Liver (tissue), 9 donors: Measurements from ENCODE around the gene ASGR2. TPM values are rescaled to one million over a fixed set of nuclear protein-coding genes. Genes with fewer than 3 reads are reported as not detected.

ENCODE experiments used
- DNase-seq: peaks from one replicate; pipeline ENCODE4 v3.0.0-alpha.2; 2017; ENCODE audit warnings: low spot score
- H3K27ac ChIP-seq, 2 donors: one replicate each; pipeline ENCODE4 v1.7.0; 2013; ENCODE audit warnings: inconsistent platforms in 2 of 2, low read length in 2 of 2, control low read depth in 1 of 2, low read depth in 1 of 2, mild to moderate bottlenecking in 1 of 2
- H3K27me3 ChIP-seq, 4 donors: one replicate each; pipeline versions ENCODE4 v1.6.1 to v1.7.0; 2013; ENCODE audit warnings: low read length in 3 of 4, inconsistent platforms in 1 of 4, mild to moderate bottlenecking in 1 of 4, moderate library complexity in 1 of 4; ENCODE audit not compliant: control insufficient read depth in 4 of 4, insufficient read depth in 4 of 4
- H3K36me3 ChIP-seq, 4 donors: one replicate each; pipeline versions ENCODE4 v1.6.1 to v1.7.0; 2013; ENCODE audit warnings: low read length in 3 of 4, mild to moderate bottlenecking in 3 of 4, low read depth in 1 of 4, moderate library complexity in 1 of 4; ENCODE audit not compliant: control insufficient read depth in 4 of 4, insufficient read depth in 3 of 4
- H3K4me1 ChIP-seq, 4 donors: one replicate each; pipeline versions ENCODE4 v1.6.1 to v1.7.0; 2013; ENCODE audit warnings: low read length in 3 of 4, mild to moderate bottlenecking in 3 of 4, moderate library complexity in 1 of 4; ENCODE audit not compliant: control insufficient read depth in 4 of 4, insufficient read depth in 4 of 4
- H3K4me3 ChIP-seq, 3 donors: one replicate each; pipeline versions ENCODE4 v1.6.1 to v1.7.0; 2013; ENCODE audit warnings: low read length in 3 of 3, control low read depth in 1 of 3, low read depth in 1 of 3, mild to moderate bottlenecking in 1 of 3
- H3K9ac ChIP-seq, 2 donors: one replicate each; pipeline ENCODE4 v1.7.0; 2013; ENCODE audit warnings: low read length in 2 of 2, mild to moderate bottlenecking in 2 of 2, moderate library complexity in 2 of 2, control low read depth in 1 of 2, low read depth in 1 of 2
- H3K9me3 ChIP-seq, 4 donors: one replicate each; pipeline versions ENCODE4 v1.6.1 to v1.7.0; 2013; ENCODE audit warnings: low read length in 3 of 4; ENCODE audit not compliant: control insufficient read depth in 4 of 4
- ATF3 ChIP-seq: IDR thresholded peaks from 2 replicates; pipeline ENCODE4 v1.6.1; 2016; ENCODE audit warnings: antibody characterized with exemption
- EGR1 ChIP-seq, 2 donors: IDR thresholded peaks; 2 replicates each; pipeline ENCODE4 v1.6.1; 2016 to 2018; ENCODE audit warnings: antibody characterized with exemption in 2 of 2, low read depth in 2 of 2
- FOXA1 ChIP-seq: IDR thresholded peaks from 2 replicates; pipeline ENCODE4 v1.6.1; 2016; ENCODE audit warnings: antibody characterized with exemption
- FOXA2 ChIP-seq: IDR thresholded peaks from 2 replicates; pipeline ENCODE4 v1.6.1; 2016; ENCODE audit warnings: antibody characterized with exemption
- GABPA ChIP-seq, 2 donors: IDR thresholded peaks in 1 of 2; conservative IDR thresholded peaks in 1 of 2; 2 replicates each; pipeline ENCODE4 v1.6.1; 2016; ENCODE audit warnings: antibody characterized with exemption in 2 of 2, mild to moderate bottlenecking in 1 of 2, moderate library complexity in 1 of 2
- HNF4A ChIP-seq, 2 donors: conservative IDR thresholded peaks; 2 replicates each; pipeline ENCODE4 v1.6.1; 2016; ENCODE audit warnings: antibody characterized with exemption in 2 of 2, mild to moderate bottlenecking in 2 of 2
- HNF4G ChIP-seq: IDR thresholded peaks from 2 replicates; pipeline ENCODE4 v1.6.1; 2016; ENCODE audit warnings: antibody characterized with exemption
- JUND ChIP-seq, 2 donors: IDR thresholded peaks; 2 replicates each; pipeline ENCODE4 v1.6.1; 2016; ENCODE audit warnings: antibody characterized with exemption in 2 of 2
- MAX ChIP-seq: IDR thresholded peaks from 2 replicates; pipeline ENCODE4 v1.6.1; 2016; ENCODE audit warnings: antibody characterized with exemption
- NR2F2 ChIP-seq: IDR thresholded peaks from 2 replicates; pipeline ENCODE4 v1.6.1; 2016; ENCODE audit warnings: antibody characterized with exemption
- RAD21 ChIP-seq, 2 donors: IDR thresholded peaks; 2 replicates each; pipeline ENCODE4 v1.6.1; 2016; ENCODE audit warnings: antibody characterized with exemption in 2 of 2, mild to moderate bottlenecking in 2 of 2
- REST ChIP-seq: IDR thresholded peaks from 2 replicates; pipeline ENCODE4 v1.6.1; 2016; ENCODE audit warnings: antibody characterized with exemption, mild to moderate bottlenecking
- RXRA ChIP-seq, 2 donors: IDR thresholded peaks; 2 replicates each; pipeline ENCODE4 v1.6.1; 2017 to 2018; ENCODE audit warnings: antibody characterized with exemption in 2 of 2, mild to moderate bottlenecking in 1 of 2
- SP1 ChIP-seq: IDR thresholded peaks from 2 replicates; pipeline ENCODE4 v1.6.1; 2018; ENCODE audit warnings: antibody characterized with exemption, mild to moderate bottlenecking
- TAF1 ChIP-seq: conservative IDR thresholded peaks from 2 replicates; pipeline ENCODE4 v1.6.1; 2016; ENCODE audit warnings: antibody characterized with exemption, mild to moderate bottlenecking
- YY1 ChIP-seq: IDR thresholded peaks from 2 replicates; pipeline ENCODE4 v1.6.1; 2016; ENCODE audit warnings: antibody characterized with exemption, mild to moderate bottlenecking
- ZBTB33 ChIP-seq: IDR thresholded peaks from 2 replicates; pipeline ENCODE4 v1.6.1; 2016; ENCODE audit warnings: antibody characterized with exemption
- WGBS: extraction: QIAGEN DNeasy Blood & Tissue Kit; methylation state at CpG from one replicate; pipeline ENCODE4 v1.1.7; 2013; 5-methylcytosine and 5-hydroxymethylcytosine counted together
- polyA plus RNA-seq, 2 donors: library from polyadenylated mRNA; stranded (reverse) in 1 of 2; unstranded in 1 of 2; fragments of 200-250 nt in 1 of 2; fragments of >200 nt in 1 of 2; fragmentation: Nextera tagmentation in 1 of 2; extraction: Ambion mirVana in 1 of 2; gene quantifications; one replicate each; pipeline versions ENCODE4 v1.2.1 to v1.2.3, GENCODE V29; 2013 to 2015
- total RNA-seq, 2 donors: library from RNA; depleted of rRNA; stranded (reverse); fragments of >200 nt; gene quantifications; one replicate each; pipeline ENCODE4 v1.2.3, GENCODE V29; 2014
- donor health status: healthy.
- donor health status: healthy.
- donor health status: healthy.
- donor health status: healthy.
- donor health status: healthy.

The ASGR2 gene
- total and polyA plus RNA-seq, 4 donors, result 188 to 657 (median 493) TPM

GRCh38 chr17:7114875-7115614 lies 423 bp upstream of the ASGR2 start:
- no peaks in the 10 kb centered on the region for H3K36me3 ChIP-seq
- DNase-seq, result peak; percentile 54
- H3K4me3 ChIP-seq, result peak overlapping the region; percentile 33 to 52 (median 45)
- peak overlapping the region; percentile 93 to 97 for H3K27ac ChIP-seq
- WGBS, result 23% methylated on average over 19 of the region's 19 CpGs
- H3K9me3 ChIP-seq, result no peaks in the 10 kb centered on the region
- peak overlapping the region in 1 of 2 donors; percentile 61 for H3K9ac ChIP-seq
- H3K27me3 ChIP-seq, result no peaks in the 10 kb centered on the region
- TF ChIP-seq GABPA (IDR thresholded peaks at IDR 0.05 in 1 of 2, conservative IDR thresholded peaks at IDR 0.05 in 1 of 2), result peak in 1 of 2 donors; percentile 52
- TF ChIP-seq MAX, result peak; percentile 65
- TF ChIP-seq NR2F2, result no peak
- TF ChIP-seq YY1, result no peak
- peak; percentile 78 for TF ChIP-seq SP1
- peak in 1 of 2 donors; percentile 10 for TF ChIP-seq JUND (IDR thresholded peaks at IDR 0.05)
- TF ChIP-seq EGR1 (IDR thresholded peaks at IDR 0.05; ENCODE audit: low read depth in 2 of 2), result no peak
- no peak for TF ChIP-seq FOXA1
- peak; percentile 22 to 28 for TF ChIP-seq RXRA (IDR thresholded peaks at IDR 0.05)
- TF ChIP-seq REST, result peak; percentile 30
- peak; percentile 69 for TF ChIP-seq TAF1
- TF ChIP-seq HNF4A (conservative IDR thresholded peaks at IDR 0.05), result peak; percentile 17 to 43
- H3K4me1 ChIP-seq, result peaks cover 2 to 34% (median 23%) of the 10 kb centered on the region in 4 donors

- Histone ChIP-seq H3K9me3 (no peaks in the 10 kb centered on the region), H3K4me1 (peaks cover 2 to 41% (median 29%) of the 10 kb centered on the region in 4 donors), H3K27ac (peak overlapping the region; percentile 93 to 97), H3K9ac (peak overlapping the region; percentile 58 to 88), H3K36me3 (peaks cover 0 to 6% (median 0%) of the 10 kb centered on the region in 4 donors), H3K27me3 (no peaks in the 10 kb centered on the region), H3K4me3 (peak overlapping the region; percentile 52 to 91 (median 89))
- TF ChIP-seq EGR1 (IDR thresholded peaks at IDR 0.05; ENCODE audit: low read depth in 2 of 2), result no peak
- TF ChIP-seq HNF4G, result no peak
- TF ChIP-seq REST, result no peak
- no peak for TF ChIP-seq YY1
- TF ChIP-seq NR2F2, result no peak
- no peak for TF ChIP-seq JUND (IDR thresholded peaks at IDR 0.05)
- no peak for TF ChIP-seq TAF1
- TF ChIP-seq HNF4A (conservative IDR thresholded peaks at IDR 0.05), result no peak
- TF ChIP-seq GABPA (IDR thresholded peaks at IDR 0.05 in 1 of 2, conservative IDR thresholded peaks at IDR 0.05 in 1 of 2), result no peak
- no peak for TF ChIP-seq ZBTB33
- no peak for TF ChIP-seq ATF3
- TF ChIP-seq RXRA (IDR thresholded peaks at IDR 0.05), result no peak
- no peak for TF ChIP-seq FOXA2
- no peak for TF ChIP-seq FOXA1
- TF ChIP-seq RAD21 (IDR thresholded peaks at IDR 0.05), result no peak
- WGBS, result 39% methylated on average over 15 of the region's 15 CpGs
- DNase-seq, result no peak
These were observed 1.1 kb downstream of the ASGR2 start for GRCh38 chr17:7113273-7114071.
